Endothelial cell of umbilical vein (primary cell): Measurements from ENCODE around the gene ZBTB46. TPM values are rescaled to one million over a fixed set of nuclear protein-coding genes. Genes with fewer than 3 reads are reported as not detected.

Source experiments
- BruUV-seq: library from RNA; stranded (reverse); fragments of 400-500 nt; replicated peaks from 2 replicates; lab custom pipeline; 2021; lab: Mats Ljungman, UMichigan
- CTCF ChIA-PET: fragments of 300-600, 350-600 bp; sonication (Branson Sonifier 250); formaldehyde crosslinking; loops from one replicate; lab custom pipeline; 2021; ENCODE audit warnings: antibody characterized with exemption, inconsistent platforms; lab: Charles Lee
- POLR2A ChIA-PET: fragments of 300-600, 350-600 bp; sonication (Branson Sonifier 250); formaldehyde crosslinking; loops from one replicate; lab custom pipeline; 2021; ENCODE audit warnings: antibody characterized with exemption, inconsistent platforms; lab: Charles Lee
- DNase-seq: peaks from one replicate; pipeline ENCODE4 v3.0.0-alpha.2; 2011; ENCODE audit warnings: low read depth, low spot score
- FAIRE-seq: peaks from 2 replicates; lab custom pipeline; 2011; peaks lifted over from hg19 to GRCh38; lab: Jason Lieb, UNC
- H2AFZ ChIP-seq: 2 replicates; pipeline ENCODE4 v1.6.0; 2012; ENCODE audit warnings: low read depth, low read length, control low read depth, inconsistent platforms
- H3K27ac ChIP-seq: 2 replicates; pipeline ENCODE4 v1.5.1; 2011; ENCODE audit warnings: low read depth, mild to moderate bottlenecking, control low read depth, low read length, moderate library complexity; ENCODE audit not compliant: insufficient read depth
- H3K27me3 ChIP-seq, 2 experiments: 2 replicates each; pipeline versions ENCODE4 v1.6.0 to v1.6.1; 2011; ENCODE audit warnings: low read length in 2 of 2, mixed read lengths in 1 of 2; ENCODE audit not compliant: control insufficient read depth in 2 of 2, insufficient read depth in 2 of 2
- H3K36me3 ChIP-seq, 2 experiments: 2 replicates in 1 of 2; 3 replicates in 1 of 2; pipeline ENCODE4 v1.5.1; 2011; ENCODE audit warnings: low read length in 2 of 2, mild to moderate bottlenecking in 1 of 2, moderate library complexity in 1 of 2; ENCODE audit not compliant: control insufficient read depth in 2 of 2, insufficient read depth in 2 of 2; ENCODE audit errors: extremely low read depth in 1 of 2
- H3K4me1 ChIP-seq: 3 replicates; pipeline ENCODE4 v1.5.1; 2011; ENCODE audit warnings: mild to moderate bottlenecking, low read length; ENCODE audit not compliant: control insufficient read depth, insufficient read depth; ENCODE audit errors: extremely low read depth
- H3K4me2 ChIP-seq: 2 replicates; pipeline ENCODE4 v1.6.1; 2011; ENCODE audit warnings: low read length, control low read depth, mixed read lengths; ENCODE audit not compliant: insufficient read depth
- H3K4me3 ChIP-seq, 3 experiments: fragments of 200-600 bp in 1 of 3; sonication (generic), shearing (Covaris generic) in 1 of 3; replicated peaks in 1 of 3; 2 replicates each; pipeline ENCODE4 v1.5.1; 2011 to 2016; ENCODE audit warnings: control low read depth in 3 of 3, low read length in 3 of 3, mild to moderate bottlenecking in 2 of 3, inconsistent platforms in 1 of 3, low read depth in 1 of 3, moderate library complexity in 1 of 3; ENCODE audit not compliant: insufficient read depth in 1 of 3
- H3K79me2 ChIP-seq: 2 replicates; pipeline ENCODE4 v1.6.0; 2012; ENCODE audit warnings: low read length, inconsistent platforms; ENCODE audit not compliant: control insufficient read depth, insufficient read depth
- H3K9ac ChIP-seq: replicated peaks from 2 replicates; pipeline ENCODE3; 2011; ENCODE audit warnings: low read length, control low read depth; ENCODE audit not compliant: insufficient read depth; ENCODE audit errors: extremely low read depth
- H3K9me1 ChIP-seq: replicated peaks from 3 replicates; pipeline ENCODE4 v1.6.0; 2011; ENCODE audit warnings: mild to moderate bottlenecking, low read length; ENCODE audit not compliant: control insufficient read depth, insufficient read depth; ENCODE audit errors: extremely low read depth
- H3K9me3 ChIP-seq: replicated peaks from 2 replicates; pipeline ENCODE4 v1.5.1; 2012; ENCODE audit warnings: low read length, inconsistent platforms; ENCODE audit not compliant: control insufficient read depth, insufficient read depth
- H4K20me1 ChIP-seq: replicated peaks from 2 replicates; pipeline ENCODE3; 2011; ENCODE audit warnings: mild to moderate bottlenecking, low read length; ENCODE audit not compliant: control insufficient read depth, insufficient read depth; ENCODE audit errors: extremely low read depth
- MYC ChIP-seq: IDR thresholded peaks from one replicate; pipeline ENCODE4 v1.6.1; 2011; ENCODE audit warnings: mild to moderate bottlenecking, low read depth, low read length
- POLR2A ChIP-seq: IDR thresholded peaks from 2 replicates; pipeline ENCODE4 v1.6.1; 2012; ENCODE audit warnings: low read depth, mild to moderate bottlenecking, control low read depth, low read length
- dilution Hi-C: fragments of 300-500 bp; cut with MboI; formaldehyde crosslinking; loops from one replicate; pipeline ENCODE4 v1.15.0; 2019; ENCODE audit warnings: low sequenced_read_pairs; ENCODE audit not compliant: extremely low pct_ligation_motif_present
- intact Hi-C: fragments of 100-400 bp; cut with micrococcal nuclease; formaldehyde crosslinking; loops from one replicate; pipeline ENCODE4 v1.10.0; 2022
- polyA plus RNA-seq, 4 experiments: library from polyadenylated mRNA; depleted of rRNA in 3 of 4; stranded (reverse) in 3 of 4; unstranded in 1 of 4; fragments of >200 nt; gene quantifications; 2 replicates each; pipeline versions ENCODE4 v1.2.1 to v1.2.3, GENCODE V29; 2011 to 2012; ENCODE audit warnings: missing spikeins in 1 of 4
- total RNA-seq: library from RNA; stranded (reverse); gene quantifications from 2 replicates; pipeline ENCODE4 v1.2.3, GENCODE V29; 2021
- TF ChIP-seq, protein P1 (sequence below), 2 donors: IDR thresholded peaks; 1 replicate in 1 of 2; 2 replicates in 1 of 2; pipeline ENCODE4 v1.5.1; 2011; ENCODE audit warnings: low read length in 2 of 2, mild to moderate bottlenecking in 2 of 2, moderate library complexity in 2 of 2, control low read depth in 1 of 2, inconsistent platforms in 1 of 2, low read depth in 1 of 2; ENCODE audit not compliant: insufficient read depth in 1 of 2; ENCODE audit errors: extremely low read depth in 1 of 2

ZBTB46 gene
- total and polyA plus RNA-seq, 2 donors (not counting 3 experiments of a cell fraction or from before 2014, with no cell fraction given) = 1.3 to 7.1 TPM

- Histone ChIP-seq H3K4me2 (peak overlapping the region; percentile 29), H3K27me3 (no peaks in the 10 kb centered on the region), H3K79me2 (peaks cover 56% of the 10 kb centered on the region), H3K9ac (peak overlapping the region; percentile 73), H4K20me1 (no peaks in the 10 kb centered on the region), H2AFZ (no peak overlapping the region), H3K36me3 (peaks cover 13 to 28% of the 10 kb centered on the region in 2 experiments), H3K4me1 (peaks cover 14% of the 10 kb centered on the region), H3K27ac (peak overlapping the region; percentile 29), H3K9me3 (no peaks in the 10 kb centered on the region), H3K4me3 (peak overlapping the region; percentile 62 to 77 (median 70)), H3K9me1 (no peaks in the 10 kb centered on the region)
- peak; percentile 72 for FAIRE-seq
- intact Hi-C loops = loop anchor here (1.0 to 5.0 kb wide), 5 partner anchors 34 to 250 kb away; partner anchors contain the start of genes GMEB2, RTEL1, TPD52L2 and UCKL1
- DNase-seq = peak; percentile 39
- ChIA-PET CTCF (interaction anchor here (0.6 to 2.8 kb wide), 15 partner anchors 9 to 267 kb away, joined by 3 to 19 read pairs (median 6); partner anchors contain the start of genes LIME1, RTEL1, SLC2A4RG and TPD52L2), POLR2A (interaction anchor here (0.6 to 1.8 kb wide), 3 partner anchors 8 to 20 kb away, joined by 3 to 9 read pairs (median 8); no protein-coding TSS in a partner anchor)
- BruUV-seq = no TSS peak
- TF ChIP-seq MYC (peak; percentile 14), POLR2A (no peak)
- TF ChIP-seq, protein P1, sequence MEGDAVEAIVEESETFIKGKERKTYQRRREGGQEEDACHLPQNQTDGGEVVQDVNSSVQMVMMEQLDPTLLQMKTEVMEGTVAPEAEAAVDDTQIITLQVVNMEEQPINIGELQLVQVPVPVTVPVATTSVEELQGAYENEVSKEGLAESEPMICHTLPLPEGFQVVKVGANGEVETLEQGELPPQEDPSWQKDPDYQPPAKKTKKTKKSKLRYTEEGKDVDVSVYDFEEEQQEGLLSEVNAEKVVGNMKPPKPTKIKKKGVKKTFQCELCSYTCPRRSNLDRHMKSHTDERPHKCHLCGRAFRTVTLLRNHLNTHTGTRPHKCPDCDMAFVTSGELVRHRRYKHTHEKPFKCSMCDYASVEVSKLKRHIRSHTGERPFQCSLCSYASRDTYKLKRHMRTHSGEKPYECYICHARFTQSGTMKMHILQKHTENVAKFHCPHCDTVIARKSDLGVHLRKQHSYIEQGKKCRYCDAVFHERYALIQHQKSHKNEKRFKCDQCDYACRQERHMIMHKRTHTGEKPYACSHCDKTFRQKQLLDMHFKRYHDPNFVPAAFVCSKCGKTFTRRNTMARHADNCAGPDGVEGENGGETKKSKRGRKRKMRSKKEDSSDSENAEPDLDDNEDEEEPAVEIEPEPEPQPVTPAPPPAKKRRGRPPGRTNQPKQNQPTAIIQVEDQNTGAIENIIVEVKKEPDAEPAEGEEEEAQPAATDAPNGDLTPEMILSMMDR (IDR thresholded peaks at IDR 0.05; ENCODE audit: extremely low read depth in 1 of 2, insufficient read depth in 1 of 2, low read depth in 1 of 2, low read length in 2 of 2) = peak; percentile 24 to 25
- dilution Hi-C loops = no loop called here
Observed at GRCh38 chr20:63706852-63707557, 124.1 kb downstream of the ZBTB46 start.
